ENCODE results near the gene CLECL1. TPM values are rescaled to one million over a fixed set of nuclear protein-coding genes. Genes with fewer than 3 reads are reported as not detected.

CLECL1 gene
- total RNA-seq, 6 experiments from 2014 or later, result 0.56 to 0.60 TPM; not detected in 4

- Histone ChIP-seq H3K4me1 (no peaks in the 10 kb centered on the region), H3K27me3 (no peaks in the 10 kb centered on the region), H3K4me3 (no peak within 1 kb of the TSS), H3K36me3 (no peaks in the 10 kb centered on the region), H3K27ac (no peak within 1 kb of the TSS), H3K9me3 (no peaks in the 10 kb centered on the region)
- DNase-seq (no peak), ATAC-seq (peak; percentile 47 to 57 (median 52))
- intact Hi-C loops (cut with DNase I), result no loop called here
- peak; percentile 64 for TF ChIP-seq POLR2A (IDR thresholded peaks at IDR 0.05)
- no peak for TF ChIP-seq CTCF (IDR thresholded peaks at IDR 0.05)
- WGBS (ENCODE audit: insufficient coverage, low coverage, low lambda C conversion rate, missing lambda C conversion rate), result 50% methylated on average over 6 of the region's 6 CpGs
These were observed 28.0 kb upstream of the CLECL1 start, which contains the start of gene CD69 for GRCh38 chr12:9760699-9761418. Gene CD69, minus strand, starts transcription at chr12:9760901. Its CDS starts 81 bp downstream, at chr12:9760820.

GRCh38 chr12:9760120-9760519, 27.2 kb upstream of the CLECL1 start:
- DNase-seq (no peak), ATAC-seq (no peak)
- H3K27me3 ChIP-seq, result no peaks in the 10 kb centered on the region
- intact Hi-C loops (cut with DNase I), result no loop called here
- WGBS (ENCODE audit: insufficient coverage, low coverage, low lambda C conversion rate, missing lambda C conversion rate), result 52% methylated on average over 1 of the region's 1 CpG
- no peaks in the 10 kb centered on the region for H3K36me3 ChIP-seq
- H3K27ac ChIP-seq, result no peak overlapping the region
- H3K4me1 ChIP-seq, result no peaks in the 10 kb centered on the region
- TF ChIP-seq CTCF (IDR thresholded peaks at IDR 0.05) (no peak), POLR2A (IDR thresholded peaks at IDR 0.05) (no peak)
- no peak overlapping the region for H3K4me3 ChIP-seq
- no peaks in the 10 kb centered on the region for H3K9me3 ChIP-seq

- intact Hi-C loops (cut with DNase I), result no loop called here
- Histone ChIP-seq H3K27me3 (no peaks in the 10 kb centered on the region), H3K9me3 (no peaks in the 10 kb centered on the region), H3K36me3 (no peaks in the 10 kb centered on the region), H3K27ac (no peak overlapping the region), H3K4me3 (no peak overlapping the region), H3K4me1 (no peaks in the 10 kb centered on the region)
- 43% methylated on average over 1 of the region's 1 CpG for WGBS (ENCODE audit: insufficient coverage, low coverage, low lambda C conversion rate, missing lambda C conversion rate)
- ATAC-seq (no peak), DNase-seq (no peak)
- TF ChIP-seq CTCF (IDR thresholded peaks at IDR 0.05) (no peak), POLR2A (IDR thresholded peaks at IDR 0.05) (no peak)
These were observed 26.8 kb upstream of the CLECL1 start for GRCh38 chr12:9759694-9760093.

- peak overlapping the region in 1 of 3 donors; percentile 20 for H3K4me3 ChIP-seq
- no peak for TF ChIP-seq CTCF (IDR thresholded peaks at IDR 0.05)
- no peak for TF ChIP-seq POLR2A (IDR thresholded peaks at IDR 0.05)
- H3K9me3 ChIP-seq, result no peaks in the 10 kb centered on the region
- H3K36me3 ChIP-seq, result no peaks in the 10 kb centered on the region
- ATAC-seq, result no peak
- 27% methylated on average over 3 of the region's 3 CpGs for WGBS (ENCODE audit: insufficient coverage, low coverage, low lambda C conversion rate, missing lambda C conversion rate)
- H3K27me3 ChIP-seq, result no peaks in the 10 kb centered on the region
- intact Hi-C loops (cut with DNase I), result no loop called here
- H3K4me1 ChIP-seq, result no peaks in the 10 kb centered on the region
- no peak for DNase-seq
- H3K27ac ChIP-seq, result no peak overlapping the region
These were observed 25.2 kb upstream of the CLECL1 start for GRCh38 chr12:9758119-9758518.
